Measurements from ENCODE around the gene REP15. TPM values are rescaled to one million over a fixed set of nuclear protein-coding genes. Genes with fewer than 3 reads are reported as not detected.

REP15 gene
- total and polyA plus RNA-seq, 2 donors from 2014 or later = 1.3 to 3.2 TPM

DNA sequence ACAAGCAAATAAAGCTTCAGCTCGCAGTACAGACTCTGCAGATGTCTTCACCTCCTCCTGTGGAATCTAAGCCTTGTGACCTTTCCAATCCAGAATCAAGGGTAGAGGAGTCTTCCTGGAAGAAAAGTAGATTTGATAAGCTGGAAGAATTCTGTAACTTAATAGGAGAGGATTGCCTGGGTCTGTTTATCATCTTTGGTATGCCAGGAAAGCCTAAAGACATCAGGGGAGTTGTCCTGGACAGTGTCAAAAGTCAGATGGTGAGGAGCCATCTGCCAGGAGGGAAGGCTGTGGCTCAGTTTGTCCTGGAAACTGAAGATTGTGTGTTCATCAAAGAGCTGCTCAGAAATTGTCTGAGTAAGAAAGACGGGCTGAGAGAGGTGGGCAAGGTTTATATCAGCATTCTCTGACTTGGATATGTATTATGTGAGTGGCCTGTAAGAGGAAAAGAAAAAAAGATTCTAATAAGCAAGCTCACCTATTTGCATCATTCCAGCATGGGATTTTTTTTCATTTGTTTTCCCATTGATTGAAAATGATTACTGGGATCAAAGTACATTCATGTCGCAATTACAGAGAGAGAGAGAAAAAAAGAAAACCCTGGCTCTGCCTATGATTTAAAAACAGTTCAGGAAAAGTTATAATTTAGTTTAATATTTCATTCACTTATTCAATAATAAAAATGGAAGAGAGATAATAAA, 767 bp downstream of the REP15 start:
- TF ChIP-seq CTCF (IDR thresholded peaks at IDR 0.05; ENCODE audit: borderline replicate concordance, extremely low read depth, insufficient read depth) = no peak
- H3K9ac ChIP-seq (ENCODE audit: low read length in 3 of 3) = no peak overlapping the region
- peaks cover 3 to 19% (median 14%) of the 10 kb centered on the region in 3 donors for H3K36me3 ChIP-seq (ENCODE audit: control insufficient read depth in 2 of 3, insufficient read depth in 3 of 3, low read length in 3 of 3)
- no peaks in the 10 kb centered on the region for H3K27me3 ChIP-seq (ENCODE audit: control insufficient read depth, insufficient read depth, low read length)
- DNase-seq = no peak
- no peak for FAIRE-seq
- no peak overlapping the region for H3K27ac ChIP-seq (ENCODE audit: low read depth in 2 of 2, low read length in 2 of 2)
- intact Hi-C loops (cut with DNase I) = no loop called here
- H3K4me3 ChIP-seq (ENCODE audit: low read length in 3 of 3) = no peak overlapping the region
- no peaks in the 10 kb centered on the region for H3K9me3 ChIP-seq (ENCODE audit: control insufficient read depth in 2 of 3, insufficient read depth in 1 of 3, low read length in 3 of 3)
- no peaks in the 10 kb centered on the region for H3K4me1 ChIP-seq (ENCODE audit: control insufficient read depth in 2 of 3, insufficient read depth in 2 of 3, low read depth in 1 of 3, low read length in 3 of 3)

DNA sequence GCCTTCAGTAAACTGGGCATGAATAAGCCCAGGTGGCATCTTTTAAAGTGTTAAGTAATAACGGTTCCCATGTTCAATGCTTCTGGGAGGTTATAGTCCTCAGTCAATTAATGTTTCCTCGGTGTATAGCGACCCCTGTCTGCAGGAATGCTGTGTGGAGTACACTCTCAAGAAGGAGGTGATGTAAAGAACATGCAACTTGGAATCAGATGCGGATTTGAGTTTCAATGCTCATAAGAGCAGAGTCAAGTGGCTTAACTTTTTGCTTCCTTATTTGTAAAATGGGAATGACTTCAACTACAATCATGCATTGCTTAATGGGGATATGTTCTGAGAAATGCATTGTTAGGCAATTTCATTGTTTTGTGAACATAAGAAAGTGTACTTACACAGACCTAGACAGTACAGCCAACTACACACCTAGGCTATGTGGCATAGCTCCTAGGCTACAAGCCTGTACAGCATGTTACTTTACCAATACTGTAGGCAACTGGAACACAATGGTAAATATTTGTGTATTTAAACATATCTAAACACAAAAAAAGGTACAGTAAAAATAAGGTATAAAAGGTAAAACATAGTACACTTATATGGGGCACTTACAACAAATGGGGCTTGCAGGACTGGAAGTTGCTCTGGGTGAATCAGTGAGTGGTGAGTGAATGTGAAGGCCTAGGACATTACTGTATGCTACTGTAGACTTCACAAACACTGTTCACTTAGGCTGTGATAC, 7.6 kb downstream of the REP15 start:
- H3K9ac ChIP-seq (ENCODE audit: low read length in 3 of 3) = no peak overlapping the region
- H3K27me3 ChIP-seq (ENCODE audit: control insufficient read depth, insufficient read depth, low read length) = no peaks in the 10 kb centered on the region
- H3K27ac ChIP-seq (ENCODE audit: low read depth in 2 of 2, low read length in 2 of 2) = no peak overlapping the region
- H3K9me3 ChIP-seq (ENCODE audit: control insufficient read depth in 2 of 3, insufficient read depth in 1 of 3, low read length in 3 of 3) = no peaks in the 10 kb centered on the region
- TF ChIP-seq CTCF (IDR thresholded peaks at IDR 0.05; ENCODE audit: borderline replicate concordance, extremely low read depth, insufficient read depth) = peak; percentile 91
- intact Hi-C loops (cut with DNase I) = no loop called here
- H3K4me1 ChIP-seq (ENCODE audit: control insufficient read depth in 2 of 3, insufficient read depth in 2 of 3, low read depth in 1 of 3, low read length in 3 of 3) = no peaks in the 10 kb centered on the region
- peak in 4 of 5 donors; percentile 61 to 90 (median 82) for DNase-seq
- no peak for FAIRE-seq
- no peak overlapping the region for H3K4me3 ChIP-seq (ENCODE audit: low read length in 3 of 3)
- H3K36me3 ChIP-seq (ENCODE audit: control insufficient read depth in 2 of 3, insufficient read depth in 3 of 3, low read length in 3 of 3) = no peaks in the 10 kb centered on the region

GRCh38 chr12:27705263-27705662, 9.0 kb downstream of the REP15 start:
- Histone ChIP-seq H3K4me1 (ENCODE audit: control insufficient read depth in 2 of 3, insufficient read depth in 2 of 3, low read depth in 1 of 3, low read length in 3 of 3) (no peaks in the 10 kb centered on the region), H3K4me3 (ENCODE audit: low read length in 3 of 3) (no peak overlapping the region), H3K36me3 (ENCODE audit: control insufficient read depth in 2 of 3, insufficient read depth in 3 of 3, low read length in 3 of 3) (no peaks in the 10 kb centered on the region), H3K27me3 (ENCODE audit: control insufficient read depth, insufficient read depth, low read length) (no peaks in the 10 kb centered on the region), H3K27ac (ENCODE audit: low read depth in 2 of 2, low read length in 2 of 2) (no peak overlapping the region), H3K9me3 (ENCODE audit: control insufficient read depth in 2 of 3, insufficient read depth in 1 of 3, low read length in 3 of 3) (no peaks in the 10 kb centered on the region), H3K9ac (ENCODE audit: low read length in 3 of 3) (no peak overlapping the region)
- TF ChIP-seq CTCF (IDR thresholded peaks at IDR 0.05; ENCODE audit: borderline replicate concordance, extremely low read depth, insufficient read depth) = no peak
- intact Hi-C loops (cut with DNase I) = no loop called here
- FAIRE-seq (no peak), DNase-seq (peak in 4 of 5 donors; percentile 2 to 41 (median 15))
